Measurements from ENCODE around the gene KCNQ1.

KCNQ1 gene

GRCh38 chr11:2400762-2401435 is 43.9 kb upstream of the KCNQ1 start:
- ATAC-seq = peak; percentile 7
- TF ChIP-seq PATZ1 (CRISPR knock-in tag; IDR thresholded peaks at IDR 0.05; ENCODE audit: borderline replicate concordance) (no peak), GLIS3 (CRISPR knock-in tag; IDR thresholded peaks at IDR 0.05) (0 out of 2 replicates have a peak, but pooled peaks have one; percentile 6)

GRCh38 chr11:2401436-2401984 is 43.3 kb upstream of the KCNQ1 start:
- no peak for ATAC-seq
- TF ChIP-seq RARB (CRISPR knock-in tag; IDR thresholded peaks at IDR 0.05) (no peak), ESRRG (CRISPR knock-in tag; IDR thresholded peaks at IDR 0.05) (no peak), ARNTL (CRISPR knock-in tag; IDR thresholded peaks at IDR 0.05; ENCODE audit: borderline replicate concordance, low read depth) (no peak), ZC3H10 (CRISPR knock-in tag; IDR thresholded peaks at IDR 0.05) (no peak), BACH2 (CRISPR knock-in tag; IDR thresholded peaks at IDR 0.05; ENCODE audit: borderline replicate concordance) (no peak), OSR1 (CRISPR knock-in tag; IDR thresholded peaks at IDR 0.05) (no peak), CSDC2 (CRISPR knock-in tag; IDR thresholded peaks at IDR 0.05) (no peak), ZFP30 (CRISPR knock-in tag; IDR thresholded peaks at IDR 0.05) (no peak), POU6F1 (CRISPR knock-in tag; IDR thresholded peaks at IDR 0.05; ENCODE audit: borderline replicate concordance, low read depth) (no peak), TOX (CRISPR knock-in tag; IDR thresholded peaks at IDR 0.05; ENCODE audit: borderline replicate concordance) (no peak), ISL1 (CRISPR knock-in tag; IDR thresholded peaks at IDR 0.05) (no peak), SNAI2 (CRISPR knock-in tag; IDR thresholded peaks at IDR 0.05) (no peak), GLIS3 (CRISPR knock-in tag; IDR thresholded peaks at IDR 0.05) (no peak), PPARA (CRISPR knock-in tag; IDR thresholded peaks at IDR 0.05; ENCODE audit: borderline replicate concordance) (no peak), ZFP3 (CRISPR knock-in tag; IDR thresholded peaks at IDR 0.05) (no peak), ZNF565 (CRISPR knock-in tag; conservative IDR thresholded peaks at IDR 0.05; ENCODE audit: low read depth) (no peak), CSRNP3 (CRISPR knock-in tag; IDR thresholded peaks at IDR 0.05) (no peak)

- no peak for ATAC-seq
- TF ChIP-seq ISL1 (CRISPR knock-in tag; IDR thresholded peaks at IDR 0.05) (no peak), ZFP3 (CRISPR knock-in tag; IDR thresholded peaks at IDR 0.05) (no peak), BACH2 (CRISPR knock-in tag; IDR thresholded peaks at IDR 0.05; ENCODE audit: borderline replicate concordance) (no peak), RARB (CRISPR knock-in tag; IDR thresholded peaks at IDR 0.05) (no peak)
Observed at GRCh38 chr11:2402106-2402505, 42.7 kb upstream of the KCNQ1 start.

GRCh38 chr11:2402890-2403645 is 41.7 kb upstream of the KCNQ1 start:
- TF ChIP-seq SNAI2 (CRISPR knock-in tag; IDR thresholded peaks at IDR 0.05) = no peak
- TF ChIP-seq TOX (CRISPR knock-in tag; IDR thresholded peaks at IDR 0.05; ENCODE audit: borderline replicate concordance) = no peak
- TF ChIP-seq ISL1 (CRISPR knock-in tag; IDR thresholded peaks at IDR 0.05) = no peak
- TF ChIP-seq GLIS3 (CRISPR knock-in tag; IDR thresholded peaks at IDR 0.05) = no peak
- TF ChIP-seq ZFP3 (CRISPR knock-in tag; IDR thresholded peaks at IDR 0.05) = no peak
- TF ChIP-seq ZNF8 (CRISPR knock-in tag; IDR thresholded peaks at IDR 0.05) = no peak
- TF ChIP-seq POU6F1 (CRISPR knock-in tag; IDR thresholded peaks at IDR 0.05; ENCODE audit: borderline replicate concordance, low read depth) = no peak
- TF ChIP-seq PPARA (CRISPR knock-in tag; IDR thresholded peaks at IDR 0.05; ENCODE audit: borderline replicate concordance) = no peak
- TF ChIP-seq RARB (CRISPR knock-in tag; IDR thresholded peaks at IDR 0.05) = no peak
- TF ChIP-seq CREB5 (CRISPR knock-in tag; IDR thresholded peaks at IDR 0.05; ENCODE audit: low read depth) = no peak
- TF ChIP-seq ZC3H10 (CRISPR knock-in tag; IDR thresholded peaks at IDR 0.05) = no peak
- TF ChIP-seq ESRRG (CRISPR knock-in tag; IDR thresholded peaks at IDR 0.05) = no peak
- no peak for TF ChIP-seq ZNF70 (CRISPR knock-in tag; IDR thresholded peaks at IDR 0.05)
- no peak for TF ChIP-seq OSR1 (CRISPR knock-in tag; IDR thresholded peaks at IDR 0.05)
- no peak for TF ChIP-seq ZFP30 (CRISPR knock-in tag; IDR thresholded peaks at IDR 0.05)
- no peak for TF ChIP-seq TCF4 (CRISPR knock-in tag; IDR thresholded peaks at IDR 0.05; ENCODE audit: borderline replicate concordance)
- no peak for TF ChIP-seq CSDC2 (CRISPR knock-in tag; IDR thresholded peaks at IDR 0.05)
- no peak for TF ChIP-seq BACH2 (CRISPR knock-in tag; IDR thresholded peaks at IDR 0.05; ENCODE audit: borderline replicate concordance)
- ATAC-seq = no peak

Measured in SK-N-SH treated with all-trans-retinoic acid at 6 μM for 48 hours (cell line).